ENCODE measurements around the gene LCOR.

DNA sequence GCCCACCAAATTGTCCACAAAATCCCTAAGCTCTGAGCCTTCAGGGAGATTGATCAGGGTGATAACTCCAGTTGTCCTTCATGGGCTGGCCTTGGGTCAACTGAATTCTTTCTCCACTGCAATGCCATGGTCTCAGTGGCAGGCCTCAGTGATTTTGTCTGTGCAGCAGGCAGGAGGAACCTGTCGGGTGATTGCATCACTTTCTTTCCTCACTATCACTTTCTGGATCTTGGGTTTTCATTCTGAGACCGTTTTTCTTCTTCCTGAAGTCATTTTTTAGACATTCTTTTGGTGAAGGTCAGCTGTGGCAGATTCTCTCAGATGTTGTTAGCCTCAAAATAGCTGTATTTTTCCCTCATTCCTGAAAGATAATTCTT is 28.8 kb upstream of the LCOR start:
- TF ChIP-seq, protein P1, sequence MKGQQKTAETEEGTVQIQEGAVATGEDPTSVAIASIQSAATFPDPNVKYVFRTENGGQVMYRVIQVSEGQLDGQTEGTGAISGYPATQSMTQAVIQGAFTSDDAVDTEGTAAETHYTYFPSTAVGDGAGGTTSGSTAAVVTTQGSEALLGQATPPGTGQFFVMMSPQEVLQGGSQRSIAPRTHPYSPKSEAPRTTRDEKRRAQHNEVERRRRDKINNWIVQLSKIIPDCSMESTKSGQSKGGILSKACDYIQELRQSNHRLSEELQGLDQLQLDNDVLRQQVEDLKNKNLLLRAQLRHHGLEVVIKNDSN (CRISPR knock-in tag; IDR thresholded peaks at IDR 0.05), result no peak
- TF ChIP-seq, protein P2, sequence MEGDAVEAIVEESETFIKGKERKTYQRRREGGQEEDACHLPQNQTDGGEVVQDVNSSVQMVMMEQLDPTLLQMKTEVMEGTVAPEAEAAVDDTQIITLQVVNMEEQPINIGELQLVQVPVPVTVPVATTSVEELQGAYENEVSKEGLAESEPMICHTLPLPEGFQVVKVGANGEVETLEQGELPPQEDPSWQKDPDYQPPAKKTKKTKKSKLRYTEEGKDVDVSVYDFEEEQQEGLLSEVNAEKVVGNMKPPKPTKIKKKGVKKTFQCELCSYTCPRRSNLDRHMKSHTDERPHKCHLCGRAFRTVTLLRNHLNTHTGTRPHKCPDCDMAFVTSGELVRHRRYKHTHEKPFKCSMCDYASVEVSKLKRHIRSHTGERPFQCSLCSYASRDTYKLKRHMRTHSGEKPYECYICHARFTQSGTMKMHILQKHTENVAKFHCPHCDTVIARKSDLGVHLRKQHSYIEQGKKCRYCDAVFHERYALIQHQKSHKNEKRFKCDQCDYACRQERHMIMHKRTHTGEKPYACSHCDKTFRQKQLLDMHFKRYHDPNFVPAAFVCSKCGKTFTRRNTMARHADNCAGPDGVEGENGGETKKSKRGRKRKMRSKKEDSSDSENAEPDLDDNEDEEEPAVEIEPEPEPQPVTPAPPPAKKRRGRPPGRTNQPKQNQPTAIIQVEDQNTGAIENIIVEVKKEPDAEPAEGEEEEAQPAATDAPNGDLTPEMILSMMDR (IDR thresholded peaks at IDR 0.05), result no peak
- TF ChIP-seq JUN (CRISPR knock-in tag; IDR thresholded peaks at IDR 0.05), result no peak
- no peak for TF ChIP-seq CREB1 (CRISPR knock-in tag; IDR thresholded peaks at IDR 0.05)
- TF ChIP-seq SP1 (CRISPR knock-in tag; conservative IDR thresholded peaks at IDR 0.05), result no peak
- no peak for TF ChIP-seq ATF1 (CRISPR knock-in tag; IDR thresholded peaks at IDR 0.05)
